Testis (tissue), 5 donors: ENCODE data around the gene TMEM54. TPM values are rescaled to one million over a fixed set of nuclear protein-coding genes. Genes with fewer than 3 reads are reported as not detected.
A peak's percentile ranks its signal among the peaks of the same experiment; 100 is the strongest.

Experiments used
- DNase-seq: peaks from one replicate; pipeline ENCODE4 v3.0.0-alpha.2; 2019
- H3K27ac ChIP-seq, 2 donors: fragments of 200-600 bp; sonication (generic); one replicate each; pipeline ENCODE4 v1.5.1; 2019
- H3K27me3 ChIP-seq: fragments of 200-600 bp; sonication (generic); one replicate; pipeline ENCODE4 v1.5.1; 2019
- H3K36me3 ChIP-seq: fragments of 200-600 bp; sonication (generic); one replicate; pipeline ENCODE4 v1.5.1; 2017; ENCODE audit warnings: low read depth; ENCODE audit errors: missing control alignments
- H3K4me1 ChIP-seq: fragments of 200-600 bp; sonication (generic); one replicate; pipeline ENCODE4 v1.5.1; 2019
- H3K4me3 ChIP-seq, 2 donors: fragments of 200-600 bp; sonication (generic); one replicate each; pipeline ENCODE4 v1.5.1; 2017 to 2019
- H3K9me3 ChIP-seq: fragments of 200-600 bp; sonication (generic); one replicate; pipeline ENCODE4 v1.5.1; 2017
- CTCF ChIP-seq, 3 experiments: fragments of 450-650 bp in 2 of 3; fragments of 200-600 bp in 1 of 3; sonication (generic) in 1 of 3; IDR thresholded peaks; one replicate each; pipeline ENCODE4 v1.5.1; 2016 to 2019; ENCODE audit warnings: antibody characterized with exemption in 3 of 3, mild to moderate bottlenecking in 2 of 3, moderate library complexity in 1 of 3
- POLR2A ChIP-seq: fragments of 450-650 bp; IDR thresholded peaks from one replicate; pipeline ENCODE4 v1.6.1; 2017; ENCODE audit warnings: antibody characterized with exemption, mild to moderate bottlenecking, moderate library complexity
- WGBS, 2 donors: methylation state at CpG; one replicate each; pipeline ENCODE4 v1.1.5; 2018; 5-methylcytosine and 5-hydroxymethylcytosine counted together
- intact Hi-C: fragments of 100-400 bp; cut with DNase I; formaldehyde crosslinking; loops from one replicate; pipeline ENCODE4 v1.15.1; 2023; ENCODE audit warnings: low total_unique reads
- long read RNA-seq, 2 donors: transcript quantifications; one replicate each; lab custom pipeline, GENCODE V29; 2026
- polyA plus RNA-seq: library from polyadenylated mRNA; stranded (reverse); fragments of 350-450 nt; fragmentation: Illumina TruSeq; extraction: RNeasy Lipid Tissue Mini Kit (QIAGEN cat#74804); gene quantifications from one replicate; pipeline ENCODE4 v1.2.3, GENCODE V29; 2014; ENCODE audit warnings: low read depth, low replicate concordance; ENCODE audit not compliant: insufficient read depth
- total RNA-seq, 2 donors: library from RNA; depleted of rRNA; stranded (reverse); fragments of >200 nt; gene quantifications; one replicate each; pipeline ENCODE4 v1.2.3, GENCODE V29; 2016

The TMEM54 gene
- total RNA-seq (10 to 100 TPM; 18.7 to 24.0 TPM), polyA plus RNA-seq (23.0 TPM)
- long read RNA-seq, donor 1, transcript TMEM54-202 (6 exons, 999 nt), result major isoform, 13 of 13 reads
- long read RNA-seq, donor 1, partial matches to known transcripts, result 0 of 13 reads
- long read RNA-seq, donor 1, other reads (novel, unspliced or antisense), result 0 of 13 reads
- long read RNA-seq, donor 2, partial matches to known transcripts, result 0 of 3 reads
- long read RNA-seq, donor 2, other reads (novel, unspliced or antisense), result 0 of 3 reads

GRCh38 chr1:32900956-32901822 is at the start of gene TMEM54:
Gene TMEM54, minus strand, starts transcription at chr1:32901389. Its CDS starts 151 bp downstream, at chr1:32901238.
- intact Hi-C loops, result no loop called here
- peak within 1 kb of the TSS; percentile 59 to 64 for H3K4me3 ChIP-seq
- peak; percentile 42 for DNase-seq
- no peaks in the 10 kb centered on the region for H3K27me3 ChIP-seq
- no peaks in the 10 kb centered on the region for H3K36me3 ChIP-seq
- no peak for TF ChIP-seq POLR2A
- H3K9me3 ChIP-seq, result no peaks in the 10 kb centered on the region
- WGBS, 2 donors, result 0 to 20% methylated on average over 2 to 43 of the region's 92 CpGs
- H3K4me1 ChIP-seq, result peaks cover 4% of the 10 kb centered on the region
- peak within 1 kb of the TSS in 1 of 2 donors; percentile 18 for H3K27ac ChIP-seq

GRCh38 chr1:32949519-32949918 is 48.3 kb upstream of the TMEM54 start:
- Histone ChIP-seq H3K4me1 (no peaks in the 10 kb centered on the region), H3K4me3 (no peak overlapping the region), H3K36me3 (no peaks in the 10 kb centered on the region), H3K27ac (no peak overlapping the region), H3K27me3 (no peaks in the 10 kb centered on the region), H3K9me3 (no peaks in the 10 kb centered on the region)
- TF ChIP-seq POLR2A (no peak), CTCF (IDR thresholded peaks at IDR 0.05) (no peak)
- no peak for DNase-seq
- intact Hi-C loops, result no loop called here
- WGBS, 2 donors, result 83 to 84% methylated on average over 5 of the region's 5 CpGs

GRCh38 chr1:32948905-32949304 is 47.7 kb upstream of the TMEM54 start:
- Histone ChIP-seq H3K27ac (no peak overlapping the region), H3K36me3 (no peaks in the 10 kb centered on the region), H3K9me3 (no peaks in the 10 kb centered on the region), H3K4me3 (no peak overlapping the region), H3K27me3 (no peaks in the 10 kb centered on the region), H3K4me1 (no peaks in the 10 kb centered on the region)
- intact Hi-C loops, result no loop called here
- TF ChIP-seq CTCF (IDR thresholded peaks at IDR 0.05) (no peak), POLR2A (no peak)
- WGBS, 2 donors, result 48 to 52% methylated on average over 1 of the region's 1 CpG
- DNase-seq, result no peak

- no peak for TF ChIP-seq POLR2A
- no peak for TF ChIP-seq CTCF (IDR thresholded peaks at IDR 0.05)
- 90 to 93% methylated on average over 1 of the region's 1 CpG for WGBS, 2 donors
- Histone ChIP-seq H3K36me3 (no peaks in the 10 kb centered on the region), H3K27me3 (no peaks in the 10 kb centered on the region), H3K4me1 (no peaks in the 10 kb centered on the region), H3K4me3 (no peak overlapping the region), H3K27ac (no peak overlapping the region), H3K9me3 (no peaks in the 10 kb centered on the region)
- no peak for DNase-seq
- intact Hi-C loops, result no loop called here
Observed at GRCh38 chr1:32948390-32948722, 47.2 kb upstream of the TMEM54 start.

GRCh38 chr1:32947669-32948389 is 46.6 kb upstream of the TMEM54 start:
- H3K27me3 ChIP-seq, result no peaks in the 10 kb centered on the region
- H3K4me1 ChIP-seq, result no peaks in the 10 kb centered on the region
- H3K9me3 ChIP-seq, result no peaks in the 10 kb centered on the region
- no peak for TF ChIP-seq CTCF (IDR thresholded peaks at IDR 0.05)
- no peak for TF ChIP-seq POLR2A
- H3K4me3 ChIP-seq, result no peak overlapping the region
- WGBS, 2 donors, result 77 to 82% methylated on average over 6 of the region's 6 CpGs
- DNase-seq, result no peak
- no peaks in the 10 kb centered on the region for H3K36me3 ChIP-seq
- intact Hi-C loops, result no loop called here
- H3K27ac ChIP-seq, result no peak overlapping the region
